ENCODE data around the gene GGTA1.

DNA sequence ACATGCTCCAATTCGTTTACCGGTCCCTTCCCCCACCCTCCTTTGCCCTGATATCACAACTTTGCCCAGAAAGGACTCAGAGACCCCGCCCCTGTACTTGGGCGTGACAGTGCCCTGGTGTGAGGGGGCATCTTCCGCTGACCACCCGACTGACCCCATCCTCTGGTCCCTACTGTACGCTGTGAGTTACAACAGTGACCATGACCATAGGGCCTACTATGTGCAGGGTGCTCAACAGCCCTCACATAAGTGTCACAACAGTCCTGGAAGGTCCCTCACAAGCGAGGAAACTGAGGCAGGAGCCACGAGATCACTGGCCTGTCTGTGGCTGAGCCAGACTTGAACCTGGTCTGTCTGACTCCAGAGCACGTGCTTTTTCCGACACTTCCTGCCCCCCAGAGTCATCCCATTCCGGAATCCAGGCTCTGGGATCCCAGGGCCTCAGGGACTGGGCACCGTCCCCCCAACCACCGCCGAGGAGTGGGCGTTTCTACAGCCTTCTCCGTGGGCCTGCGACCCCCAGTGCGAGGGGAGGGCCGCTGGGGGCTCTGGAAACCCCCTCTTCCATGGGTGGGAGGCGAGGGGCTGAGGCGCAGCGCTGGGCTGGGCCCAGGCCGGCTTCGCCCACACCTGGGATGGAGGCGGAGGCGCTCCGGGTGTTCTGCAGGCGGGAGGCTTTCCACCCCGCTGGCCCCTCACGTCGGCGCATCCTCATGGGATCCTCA is 45.7 kb upstream of the GGTA1 start:
- TF ChIP-seq, protein P1, sequence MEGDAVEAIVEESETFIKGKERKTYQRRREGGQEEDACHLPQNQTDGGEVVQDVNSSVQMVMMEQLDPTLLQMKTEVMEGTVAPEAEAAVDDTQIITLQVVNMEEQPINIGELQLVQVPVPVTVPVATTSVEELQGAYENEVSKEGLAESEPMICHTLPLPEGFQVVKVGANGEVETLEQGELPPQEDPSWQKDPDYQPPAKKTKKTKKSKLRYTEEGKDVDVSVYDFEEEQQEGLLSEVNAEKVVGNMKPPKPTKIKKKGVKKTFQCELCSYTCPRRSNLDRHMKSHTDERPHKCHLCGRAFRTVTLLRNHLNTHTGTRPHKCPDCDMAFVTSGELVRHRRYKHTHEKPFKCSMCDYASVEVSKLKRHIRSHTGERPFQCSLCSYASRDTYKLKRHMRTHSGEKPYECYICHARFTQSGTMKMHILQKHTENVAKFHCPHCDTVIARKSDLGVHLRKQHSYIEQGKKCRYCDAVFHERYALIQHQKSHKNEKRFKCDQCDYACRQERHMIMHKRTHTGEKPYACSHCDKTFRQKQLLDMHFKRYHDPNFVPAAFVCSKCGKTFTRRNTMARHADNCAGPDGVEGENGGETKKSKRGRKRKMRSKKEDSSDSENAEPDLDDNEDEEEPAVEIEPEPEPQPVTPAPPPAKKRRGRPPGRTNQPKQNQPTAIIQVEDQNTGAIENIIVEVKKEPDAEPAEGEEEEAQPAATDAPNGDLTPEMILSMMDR (IDR thresholded peaks at IDR 0.05; ENCODE audit: low read length), result no peak
- no peak for TF ChIP-seq EZH2 (IDR thresholded peaks at IDR 0.05; ENCODE audit: borderline replicate concordance, low read length)

Data from OCI-LY1 (cell line).